Dermis blood vessel endothelial cell (primary cell): ENCODE data around the gene ASZ1. TPM values are rescaled to one million over a fixed set of nuclear protein-coding genes. Genes with fewer than 3 reads are reported as not detected.
"Not testable (repeated sequence)": the region's sequence is repeated elsewhere in the genome, so short reads cannot be mapped to it uniquely, and the experiment has no call there.

ENCODE experiments used
- DNase-seq: peaks from one replicate; pipeline ENCODE4 v3.0.0; 2010
- total RNA-seq: library from RNA; depleted of rRNA; stranded (reverse); fragments of >200 nt; gene quantifications from 2 replicates; pipeline ENCODE4 v1.2.3, GENCODE V29; 2014

ASZ1 gene
- total RNA-seq = not detected in 2 replicates

- DNase-seq = no peak
These were observed at the start of gene ASZ1 for GRCh38 chr7:117427258-117427701. TSS of gene ASZ1 (minus strand) at chr7:117427493. CDS start at chr7:117427460, 33 bp downstream.

- no peak for DNase-seq
These were observed 49.4 kb upstream of the ASZ1 start for GRCh38 chr7:117476557-117477215.

- no peak for DNase-seq
These were observed 45.0 kb upstream of the ASZ1 start for GRCh38 chr7:117472335-117472734.

GRCh38 chr7:117470777-117471176 lies 43.5 kb upstream of the ASZ1 start:
- DNase-seq = no peak

- DNase-seq = no peak
These were observed 40.9 kb upstream of the ASZ1 start for GRCh38 chr7:117468174-117468573.

GRCh38 chr7:117460815-117461214 lies 33.5 kb upstream of the ASZ1 start:
- DNase-seq = not testable (repeated sequence)

- no peak for DNase-seq
These were observed 32.4 kb upstream of the ASZ1 start for GRCh38 chr7:117459735-117460134.

- peak; percentile 53 for DNase-seq
These were observed 31.8 kb upstream of the ASZ1 start for GRCh38 chr7:117458977-117459583.

- no peak for DNase-seq
These were observed 21.4 kb upstream of the ASZ1 start for GRCh38 chr7:117448655-117449054.

- DNase-seq = no peak
These were observed 19.0 kb upstream of the ASZ1 start for GRCh38 chr7:117446220-117446815.

- DNase-seq = no peak
These were observed 17.9 kb upstream of the ASZ1 start for GRCh38 chr7:117445206-117445605.

- DNase-seq = no peak
These were observed 17.4 kb upstream of the ASZ1 start for GRCh38 chr7:117444646-117445045.

- DNase-seq = peak; percentile 45
These were observed 8.3 kb upstream of the ASZ1 start for GRCh38 chr7:117435475-117436043.

GRCh38 chr7:117424090-117424829 lies 3.0 kb downstream of the ASZ1 start:
- no peak for DNase-seq

- not testable (repeated sequence) for DNase-seq
These were observed 12.7 kb downstream of the ASZ1 start for GRCh38 chr7:117414591-117414990.

GRCh38 chr7:117412946-117413559 lies 14.2 kb downstream of the ASZ1 start:
- DNase-seq = no peak

- DNase-seq = no peak
These were observed 14.9 kb downstream of the ASZ1 start for GRCh38 chr7:117412390-117412789.

GRCh38 chr7:117411539-117411938 lies 15.8 kb downstream of the ASZ1 start:
- no peak for DNase-seq

- DNase-seq = no peak
These were observed 18.5 kb downstream of the ASZ1 start for GRCh38 chr7:117408831-117409230.

- DNase-seq = no peak
These were observed 21.8 kb downstream of the ASZ1 start for GRCh38 chr7:117405519-117405918.

- no peak for DNase-seq
These were observed 23.6 kb downstream of the ASZ1 start for GRCh38 chr7:117403737-117404136.

GRCh38 chr7:117402109-117402508 lies 25.2 kb downstream of the ASZ1 start:
- DNase-seq = no peak
